ENCODE measurements around the gene ZYG11A. TPM values are rescaled to one million over a fixed set of nuclear protein-coding genes. Genes with fewer than 3 reads are reported as not detected.

ZYG11A gene
- total RNA-seq, 2 experiments from 2014 or later: 0.13 to 0.16 TPM

DNA sequence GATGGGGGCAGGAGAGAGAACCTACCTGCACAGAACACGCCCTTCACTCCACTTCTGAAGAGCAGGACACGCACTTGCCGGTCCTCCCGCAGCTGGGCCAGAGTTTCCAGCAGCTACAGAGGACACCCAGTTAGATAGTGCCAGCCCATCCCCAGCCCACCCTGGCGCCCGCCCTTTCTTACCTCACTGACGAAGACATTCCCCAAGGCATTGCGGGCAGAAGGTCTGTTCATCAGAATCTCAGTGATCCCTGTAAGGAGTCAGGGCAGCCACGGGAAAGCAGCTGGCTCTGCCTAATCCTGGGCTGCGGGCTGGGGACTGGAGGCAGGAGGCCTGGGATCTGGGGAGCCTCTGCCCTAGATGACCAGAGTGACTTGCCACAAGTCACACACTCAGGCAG is 69.0 kb downstream of the ZYG11A start:
- no peak for ATAC-seq

DNA sequence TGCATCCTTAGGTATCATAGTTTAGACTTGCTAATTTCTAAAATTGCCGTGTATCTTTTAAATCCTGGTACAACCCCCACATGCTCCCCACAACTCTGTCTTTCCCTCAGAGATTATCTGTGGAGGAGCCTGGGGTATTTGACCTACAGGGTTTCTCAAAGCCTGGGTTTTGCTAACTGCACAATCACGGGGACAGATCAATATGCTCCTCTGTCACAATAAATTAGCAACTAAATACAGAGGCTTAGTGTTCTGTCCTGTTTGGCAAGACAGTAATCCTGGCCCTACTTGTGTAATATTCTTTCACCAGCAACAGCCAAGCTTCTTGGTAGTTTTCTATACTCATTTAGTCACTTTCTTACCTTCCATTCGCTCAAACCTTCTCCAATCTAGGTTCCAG is 70.5 kb downstream of the ZYG11A start:
- Mint-ChIP-seq H3K4me1 (ENCODE audit: low read depth) (no peaks in the 10 kb centered on the region), H3K9me3 (ENCODE audit: insufficient read depth) (no peaks in the 10 kb centered on the region), H3K4me3 (no peak overlapping the region), H3K36me3 (ENCODE audit: low read depth) (no peaks in the 10 kb centered on the region), H3K27ac (no peak overlapping the region), H3K27me3 (ENCODE audit: low read depth) (no peaks in the 10 kb centered on the region)
- DNase-seq (no peak), ATAC-seq (no peak)
- CTCF ChIA-PET: no interaction called here
- POLR2A ChIA-PET: no interaction called here

More for the DNA sequence above, 69.0 kb downstream of the ZYG11A start:
- no peaks in the 10 kb centered on the region for H3K36me3 Mint-ChIP-seq (ENCODE audit: low read depth)
- DNase-seq: no peak
- ChIA-PET POLR2A (no interaction called here), CTCF (no interaction called here)
- H3K9me3 Mint-ChIP-seq (ENCODE audit: insufficient read depth): no peaks in the 10 kb centered on the region
- H3K4me3 Mint-ChIP-seq: no peak overlapping the region
- H3K27ac Mint-ChIP-seq: no peak overlapping the region
- H3K4me1 Mint-ChIP-seq (ENCODE audit: low read depth): no peaks in the 10 kb centered on the region
- H3K27me3 Mint-ChIP-seq (ENCODE audit: low read depth): no peaks in the 10 kb centered on the region

DNA sequence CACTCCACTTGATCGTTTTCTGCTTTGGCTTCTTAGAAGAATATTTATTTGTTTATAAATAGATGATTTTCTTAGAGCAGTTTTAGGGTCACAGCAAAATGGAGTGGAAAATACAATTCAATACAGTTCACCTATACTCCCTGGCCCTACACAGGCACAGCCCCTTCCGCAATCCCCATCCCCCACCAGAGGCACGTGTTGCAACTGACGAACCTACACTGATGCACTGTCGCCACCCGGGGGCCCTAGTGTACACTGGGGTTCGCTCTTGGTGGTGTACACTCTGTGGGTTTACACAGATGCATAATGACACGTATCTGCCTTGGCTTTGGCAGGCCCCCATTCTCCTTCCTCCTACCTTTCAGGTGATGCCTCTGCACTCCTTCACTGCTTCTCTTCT is 71.0 kb downstream of the ZYG11A start:
- Mint-ChIP-seq H3K9me3 (ENCODE audit: insufficient read depth) (no peaks in the 10 kb centered on the region), H3K27me3 (ENCODE audit: low read depth) (no peaks in the 10 kb centered on the region), H3K4me3 (no peak overlapping the region), H3K36me3 (ENCODE audit: low read depth) (no peaks in the 10 kb centered on the region), H3K27ac (no peak overlapping the region), H3K4me1 (ENCODE audit: low read depth) (no peaks in the 10 kb centered on the region)
- no peak for DNase-seq
- ATAC-seq: no peak
- POLR2A ChIA-PET: no interaction called here
- CTCF ChIA-PET: no interaction called here

DNA sequence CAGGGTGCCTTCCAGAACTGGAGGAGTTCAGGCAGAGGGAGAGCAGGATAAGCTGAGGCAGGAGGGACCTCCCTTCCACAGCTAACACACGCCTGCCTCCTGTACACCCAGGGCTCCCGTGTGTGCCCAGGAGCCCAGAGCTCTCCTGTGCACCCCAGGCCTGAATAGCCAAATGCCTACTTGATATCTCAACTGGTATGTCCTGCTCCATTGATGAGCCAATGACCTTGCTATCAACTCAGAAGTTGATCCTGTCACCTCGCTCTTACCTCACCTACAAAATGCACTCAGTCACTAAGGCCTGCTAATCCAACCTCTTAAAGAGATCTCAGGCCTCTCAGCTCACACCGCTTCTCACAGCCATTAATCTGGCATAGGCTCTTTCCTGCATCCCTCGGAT is 71.9 kb downstream of the ZYG11A start:
- no peak for DNase-seq
- H3K27ac Mint-ChIP-seq: no peak overlapping the region
- H3K36me3 Mint-ChIP-seq (ENCODE audit: low read depth): no peaks in the 10 kb centered on the region
- H3K27me3 Mint-ChIP-seq (ENCODE audit: low read depth): no peaks in the 10 kb centered on the region
- POLR2A ChIA-PET: no interaction called here
- CTCF ChIA-PET: no interaction called here
- H3K4me3 Mint-ChIP-seq: no peak overlapping the region
- peaks cover 6% of the 10 kb centered on the region for H3K4me1 Mint-ChIP-seq (ENCODE audit: low read depth)
- no peaks in the 10 kb centered on the region for H3K9me3 Mint-ChIP-seq (ENCODE audit: insufficient read depth)
- ATAC-seq: no peak

DNA sequence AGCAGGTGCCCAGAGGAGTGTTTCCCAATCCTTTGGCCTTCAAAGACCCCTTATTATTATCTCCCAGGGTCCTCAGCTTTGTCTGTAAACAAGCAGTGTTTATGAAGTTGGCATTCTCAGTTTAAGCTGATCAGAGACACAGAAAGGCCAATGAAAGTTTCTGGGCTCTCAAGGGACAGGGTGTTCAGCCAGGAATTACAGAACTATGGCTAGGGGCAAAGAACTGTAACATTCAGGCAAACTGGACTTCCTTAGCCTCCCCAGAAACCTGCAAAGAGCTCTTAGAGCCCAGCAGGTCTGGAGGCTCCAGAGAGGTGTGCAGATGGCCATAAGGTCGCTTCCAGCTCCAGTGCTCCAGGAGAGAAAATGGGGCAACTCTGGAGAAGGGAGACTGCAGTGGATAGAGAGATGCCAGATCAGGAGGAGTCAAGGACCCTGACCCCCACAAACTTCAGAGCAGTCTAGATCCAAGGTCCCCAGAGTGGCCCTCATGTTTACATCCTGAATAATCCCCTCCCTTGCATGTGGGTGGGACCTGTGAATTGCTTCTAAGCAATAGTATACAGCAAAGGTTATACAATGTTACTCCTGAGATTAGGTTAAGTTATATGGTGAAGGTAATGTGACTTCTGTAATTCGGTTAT is 72.8 kb downstream of the ZYG11A start:
- peaks cover 15% of the 10 kb centered on the region for H3K4me1 Mint-ChIP-seq (ENCODE audit: low read depth)
- H3K4me3 Mint-ChIP-seq: no peak overlapping the region
- DNase-seq (no peak), ATAC-seq (no peak)
- H3K27ac Mint-ChIP-seq: no peak overlapping the region
- no peaks in the 10 kb centered on the region for H3K36me3 Mint-ChIP-seq (ENCODE audit: low read depth)
- ChIA-PET CTCF (interaction anchor here (0.9 kb wide), 1 partner anchor 10 kb away, joined by 3 read pairs; no protein-coding TSS in a partner anchor), POLR2A (no interaction called here)
- H3K9me3 Mint-ChIP-seq (ENCODE audit: insufficient read depth): no peaks in the 10 kb centered on the region
- no peaks in the 10 kb centered on the region for H3K27me3 Mint-ChIP-seq (ENCODE audit: low read depth)

DNA sequence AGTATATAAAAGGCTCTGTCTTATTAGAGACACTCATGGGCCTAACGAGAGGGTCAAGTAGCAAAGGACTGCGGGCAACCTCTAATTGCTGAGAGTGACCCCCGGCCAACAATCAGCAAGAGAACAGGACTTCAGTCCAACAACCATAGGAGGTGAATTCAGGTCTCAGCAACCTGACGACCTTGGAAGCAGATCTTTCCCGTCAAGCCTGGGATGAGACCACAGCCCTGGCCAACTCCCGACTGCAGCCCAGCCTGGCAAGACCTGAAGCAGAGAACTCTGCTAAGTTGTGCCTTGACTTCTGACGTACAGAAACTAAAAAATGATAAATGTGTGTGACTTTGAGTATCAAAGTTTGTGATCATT is 73.3 kb downstream of the ZYG11A start:
- ATAC-seq: no peak
- Mint-ChIP-seq H3K27me3 (ENCODE audit: low read depth) (no peaks in the 10 kb centered on the region), H3K27ac (no peak overlapping the region), H3K4me3 (no peak overlapping the region), H3K36me3 (ENCODE audit: low read depth) (no peaks in the 10 kb centered on the region), H3K4me1 (ENCODE audit: low read depth) (peaks cover 20% of the 10 kb centered on the region), H3K9me3 (ENCODE audit: insufficient read depth) (no peaks in the 10 kb centered on the region)
- no peak for DNase-seq
- ChIA-PET POLR2A (no interaction called here), CTCF (interaction anchor here (0.9 to 2.4 kb wide), 2 partner anchors 11 kb away, joined by 3 to 11 read pairs; no protein-coding TSS in a partner anchor)

DNA sequence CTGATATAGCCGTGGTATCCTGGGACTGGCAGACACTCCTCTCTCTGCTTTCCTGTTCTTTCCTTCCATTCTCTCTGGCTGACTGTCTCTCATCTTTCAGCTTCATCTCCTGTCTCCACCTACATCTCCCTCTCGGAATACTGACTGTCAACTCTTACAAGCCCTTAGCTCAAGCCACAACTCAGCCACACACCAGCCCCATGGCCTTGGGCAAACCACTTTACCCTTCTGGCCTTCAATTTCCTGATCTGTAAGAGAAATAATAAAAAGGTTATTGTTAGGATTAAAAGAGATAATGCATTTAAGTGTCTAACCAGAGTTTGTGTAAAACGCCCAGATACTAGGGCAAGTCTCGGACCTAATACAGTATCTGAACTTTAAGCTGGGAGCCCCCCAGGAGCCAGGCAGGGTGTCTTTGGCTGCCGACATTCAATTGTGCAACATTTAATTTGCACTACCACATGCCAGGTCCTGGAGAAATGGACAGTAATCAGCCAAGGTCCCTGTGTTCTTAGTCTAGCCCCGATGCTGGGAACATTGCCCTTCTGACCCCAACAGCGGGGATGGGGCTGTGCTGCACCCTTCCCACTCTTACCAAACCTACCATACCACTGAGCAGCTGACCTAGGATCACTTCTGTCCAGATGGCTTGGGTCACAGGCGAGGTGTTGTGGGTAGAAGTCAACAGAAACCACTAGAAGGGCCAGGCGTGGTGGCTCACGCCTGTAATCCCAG is 73.8 kb downstream of the ZYG11A start:
- Mint-ChIP-seq H3K9me3 (ENCODE audit: insufficient read depth) (no peaks in the 10 kb centered on the region), H3K4me1 (ENCODE audit: low read depth) (peaks cover 21% of the 10 kb centered on the region), H3K27me3 (ENCODE audit: low read depth) (no peaks in the 10 kb centered on the region), H3K27ac (no peak overlapping the region), H3K4me3 (no peak overlapping the region), H3K36me3 (ENCODE audit: low read depth) (no peaks in the 10 kb centered on the region)
- ATAC-seq: no peak
- no peak for DNase-seq
- POLR2A ChIA-PET: interaction anchor here (1.0 kb wide), 1 partner anchor 269 kb away, joined by 4 read pairs; no protein-coding TSS in a partner anchor
- CTCF ChIA-PET: interaction anchor here (2.4 kb wide), 1 partner anchor 12 kb away, joined by 11 read pairs; no protein-coding TSS in a partner anchor

DNA sequence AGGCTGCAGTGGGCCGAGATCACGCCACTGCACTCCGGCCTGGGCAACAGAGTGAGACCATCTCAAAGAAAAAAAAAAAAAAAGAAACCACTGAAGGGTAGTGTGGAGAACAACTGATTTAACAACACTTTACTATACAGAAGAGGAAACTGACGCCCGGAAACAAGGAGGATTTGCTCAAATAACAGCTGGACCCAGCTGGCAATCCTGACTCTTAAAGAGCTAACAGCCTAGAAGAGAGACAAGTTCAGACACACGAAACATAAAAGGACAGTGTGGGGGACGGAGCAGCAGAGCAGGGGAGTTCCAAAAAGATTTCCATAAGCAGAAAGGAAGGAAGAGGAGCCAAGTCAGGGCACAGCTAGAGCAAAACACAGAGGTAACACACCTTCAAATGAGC is 74.6 kb downstream of the ZYG11A start:
- no peaks in the 10 kb centered on the region for H3K36me3 Mint-ChIP-seq (ENCODE audit: low read depth)
- DNase-seq: no peak
- no peak for ATAC-seq
- peaks cover 25% of the 10 kb centered on the region for H3K4me1 Mint-ChIP-seq (ENCODE audit: low read depth)
- ChIA-PET POLR2A (interaction anchor here (1.0 kb wide), 1 partner anchor 269 kb away, joined by 4 read pairs; no protein-coding TSS in a partner anchor), CTCF (interaction anchor here (0.8 to 2.4 kb wide), 2 partner anchors 12 to 269 kb away, joined by 3 to 11 read pairs; no protein-coding TSS in a partner anchor)
- no peak overlapping the region for H3K27ac Mint-ChIP-seq
- H3K27me3 Mint-ChIP-seq (ENCODE audit: low read depth): no peaks in the 10 kb centered on the region
- no peak overlapping the region for H3K4me3 Mint-ChIP-seq
- H3K9me3 Mint-ChIP-seq (ENCODE audit: insufficient read depth): no peaks in the 10 kb centered on the region

DNA sequence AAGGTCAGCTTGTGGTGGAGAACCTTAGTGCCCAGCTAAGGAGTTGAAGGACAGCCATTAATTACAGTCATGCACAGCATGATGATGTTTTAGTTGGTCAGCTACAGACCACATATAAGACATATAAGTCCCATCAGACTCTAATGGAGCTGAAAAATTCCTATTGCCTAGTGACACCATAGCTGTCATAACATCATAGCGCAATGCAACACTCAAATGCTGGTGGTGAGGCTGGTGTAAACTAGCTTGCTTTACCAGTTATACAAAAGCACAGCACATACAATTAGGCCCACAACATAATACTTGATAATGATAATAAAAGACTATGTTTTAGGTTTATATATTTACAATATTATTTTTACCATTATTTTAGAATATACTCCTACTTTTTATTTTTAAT is 75.0 kb downstream of the ZYG11A start:
- DNase-seq (no peak), ATAC-seq (no peak)
- peaks cover 26% of the 10 kb centered on the region for H3K4me1 Mint-ChIP-seq (ENCODE audit: low read depth)
- no peaks in the 10 kb centered on the region for H3K27me3 Mint-ChIP-seq (ENCODE audit: low read depth)
- no peaks in the 10 kb centered on the region for H3K9me3 Mint-ChIP-seq (ENCODE audit: insufficient read depth)
- no peak overlapping the region for H3K27ac Mint-ChIP-seq
- H3K4me3 Mint-ChIP-seq: no peak overlapping the region
- POLR2A ChIA-PET: interaction anchor here (1.0 kb wide), 1 partner anchor 268 kb away, joined by 4 read pairs; no protein-coding TSS in a partner anchor
- CTCF ChIA-PET: interaction anchor here (0.8 to 2.4 kb wide), 2 partner anchors 13 to 268 kb away, joined by 3 to 11 read pairs; no protein-coding TSS in a partner anchor
- H3K36me3 Mint-ChIP-seq (ENCODE audit: low read depth): no peaks in the 10 kb centered on the region

DNA sequence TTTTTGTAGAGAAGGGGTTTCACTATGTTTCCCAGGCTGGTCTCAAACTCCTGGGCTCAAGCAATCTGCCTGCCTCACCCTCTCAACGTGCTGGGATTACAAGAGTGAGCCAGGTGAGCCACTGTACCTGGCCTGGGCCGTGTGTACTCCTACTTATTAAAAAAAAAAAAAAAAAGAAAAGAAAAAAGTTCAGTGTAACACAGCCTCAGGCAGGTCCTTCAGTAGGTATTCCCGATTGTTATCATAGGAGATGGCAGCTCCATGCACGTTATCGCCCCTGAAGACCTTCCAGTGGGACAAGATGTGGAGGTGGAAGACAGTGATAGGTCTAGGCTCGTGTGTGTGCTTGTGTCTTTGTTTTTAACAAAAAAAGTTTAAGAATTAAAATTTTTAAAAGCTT is 75.6 kb downstream of the ZYG11A start:
- Mint-ChIP-seq H3K9me3 (ENCODE audit: insufficient read depth) (no peaks in the 10 kb centered on the region), H3K4me1 (ENCODE audit: low read depth) (peaks cover 27% of the 10 kb centered on the region), H3K4me3 (no peak overlapping the region), H3K36me3 (ENCODE audit: low read depth) (no peaks in the 10 kb centered on the region), H3K27me3 (ENCODE audit: low read depth) (no peaks in the 10 kb centered on the region), H3K27ac (no peak overlapping the region)
- CTCF ChIA-PET: interaction anchor here (2.4 kb wide), 1 partner anchor 14 kb away, joined by 11 read pairs; no protein-coding TSS in a partner anchor
- DNase-seq: no peak
- POLR2A ChIA-PET: interaction anchor here (0.9 kb wide), 1 partner anchor 9 kb away, joined by 3 read pairs; the partner anchor contains the start of gene SCP2
- ATAC-seq: no peak

DNA sequence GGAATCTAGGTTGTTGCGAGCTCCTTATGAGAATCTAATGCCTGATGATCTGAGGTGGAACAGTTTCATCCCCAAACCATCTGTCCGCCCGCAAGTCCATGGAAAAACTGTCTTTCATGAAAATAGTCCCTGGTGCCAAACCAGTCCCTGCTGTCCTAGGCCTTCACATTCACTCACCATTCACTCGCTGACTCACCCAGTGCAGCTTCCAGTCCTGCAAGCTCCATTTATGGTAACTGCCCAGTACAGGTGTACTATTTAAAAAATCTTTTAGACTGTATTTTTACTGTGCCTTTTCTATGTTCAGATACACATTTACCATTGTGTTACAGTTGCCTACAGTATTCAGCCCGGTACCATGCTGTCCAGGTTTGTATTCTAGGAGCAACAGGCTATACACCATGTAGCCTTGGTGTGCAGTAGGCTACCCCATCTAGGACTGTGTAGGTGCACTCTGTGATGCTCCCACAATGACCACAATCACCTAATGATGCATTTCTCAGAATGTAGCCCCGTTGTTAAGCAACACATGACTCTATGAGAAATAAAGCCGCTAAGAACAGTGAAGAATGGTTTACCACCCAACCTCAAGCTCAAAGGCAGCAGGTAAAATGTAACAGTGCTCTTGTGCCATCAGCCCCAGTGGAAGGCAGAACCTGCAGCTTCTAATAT is 76.6 kb downstream of the ZYG11A start:
- CTCF ChIA-PET: no interaction called here
- Mint-ChIP-seq H3K4me1 (ENCODE audit: low read depth) (peaks cover 27% of the 10 kb centered on the region), H3K36me3 (ENCODE audit: low read depth) (no peaks in the 10 kb centered on the region), H3K27me3 (ENCODE audit: low read depth) (no peaks in the 10 kb centered on the region), H3K27ac (peak overlapping the region; percentile 30), H3K9me3 (ENCODE audit: insufficient read depth) (no peaks in the 10 kb centered on the region), H3K4me3 (no peak overlapping the region)
- ATAC-seq: peak; percentile 22
- POLR2A ChIA-PET: interaction anchor here (0.6 to 0.9 kb wide), 2 partner anchors 8 to 277 kb away, joined by 3 read pairs; partner anchors contain the start of gene SCP2
- peak; percentile 33 for DNase-seq

Measured in activated CD8-positive, alpha-beta T cell treated with anti-CD3 and anti-CD28 coated beads, Interleukin-2, amount 10 ng/mL, durations not matched to agents 7 days and 5 days (primary cell).